ENCODE results near the gene CACYBP. TPM values are rescaled to one million over a fixed set of nuclear protein-coding genes. Genes with fewer than 3 reads are reported as not detected.

Gene CACYBP
- total RNA-seq, 1 donor from 2014 or later, result 70.0 TPM

GRCh38 chr1:174988986-174989385 is 10.8 kb upstream of the CACYBP start:
- Mint-ChIP-seq H3K4me1 (no peaks in the 10 kb centered on the region), H3K4me3 (no peak overlapping the region), H3K36me3 (peaks cover 7% of the 10 kb centered on the region), H3K27ac (no peak overlapping the region), H3K9me3 (no peaks in the 10 kb centered on the region), H3K27me3 (ENCODE audit: low read depth) (no peaks in the 10 kb centered on the region)
- no peak for DNase-seq (ENCODE audit: low spot score in 2 of 2, unreplicated experiment in 2 of 2)
- no peak for TF ChIP-seq CTCF (IDR thresholded peaks at IDR 0.05; ENCODE audit: unreplicated experiment)

- Mint-ChIP-seq H3K27ac (no peak overlapping the region), H3K36me3 (peaks cover 7% of the 10 kb centered on the region), H3K9me3 (no peaks in the 10 kb centered on the region), H3K27me3 (ENCODE audit: low read depth) (no peaks in the 10 kb centered on the region), H3K4me3 (no peak overlapping the region), H3K4me1 (no peaks in the 10 kb centered on the region)
- TF ChIP-seq CTCF (IDR thresholded peaks at IDR 0.05; ENCODE audit: unreplicated experiment), result no peak
- no peak for DNase-seq (ENCODE audit: low spot score in 2 of 2, unreplicated experiment in 2 of 2)
Observed at GRCh38 chr1:174989536-174990220, 10.1 kb upstream of the CACYBP start.

- peaks cover 8% of the 10 kb centered on the region for H3K36me3 Mint-ChIP-seq
- no peak for TF ChIP-seq CTCF (IDR thresholded peaks at IDR 0.05; ENCODE audit: unreplicated experiment)
- no peaks in the 10 kb centered on the region for H3K4me1 Mint-ChIP-seq
- H3K4me3 Mint-ChIP-seq, result no peak overlapping the region
- H3K27me3 Mint-ChIP-seq (ENCODE audit: low read depth), result no peaks in the 10 kb centered on the region
- no peaks in the 10 kb centered on the region for H3K9me3 Mint-ChIP-seq
- no peak for DNase-seq (ENCODE audit: low spot score in 2 of 2, unreplicated experiment in 2 of 2)
- no peak overlapping the region for H3K27ac Mint-ChIP-seq
Observed at GRCh38 chr1:174990382-174990999, 9.3 kb upstream of the CACYBP start.

- Mint-ChIP-seq H3K9me3 (no peaks in the 10 kb centered on the region), H3K27ac (no peak overlapping the region), H3K4me3 (no peak overlapping the region), H3K27me3 (ENCODE audit: low read depth) (no peaks in the 10 kb centered on the region), H3K36me3 (peaks cover 8% of the 10 kb centered on the region), H3K4me1 (no peaks in the 10 kb centered on the region)
- DNase-seq (ENCODE audit: low spot score in 2 of 2, unreplicated experiment in 2 of 2), result no peak
- TF ChIP-seq CTCF (IDR thresholded peaks at IDR 0.05; ENCODE audit: unreplicated experiment), result no peak
Observed at GRCh38 chr1:174991473-174991872, 8.3 kb upstream of the CACYBP start.

GRCh38 chr1:174995121-174995520 is 4.6 kb upstream of the CACYBP start:
- Mint-ChIP-seq H3K4me1 (peaks cover 11% of the 10 kb centered on the region), H3K27ac (no peak overlapping the region), H3K9me3 (no peaks in the 10 kb centered on the region), H3K36me3 (peaks cover 2% of the 10 kb centered on the region), H3K4me3 (no peak overlapping the region), H3K27me3 (ENCODE audit: low read depth) (no peaks in the 10 kb centered on the region)
- no peak for DNase-seq (ENCODE audit: low spot score in 2 of 2, unreplicated experiment in 2 of 2)
- TF ChIP-seq CTCF (IDR thresholded peaks at IDR 0.05; ENCODE audit: unreplicated experiment), result no peak

Data from mesothelial cell of epicardium (in vitro differentiated cells).